ENCODE measurements around the gene SLC25A33.

DNA sequence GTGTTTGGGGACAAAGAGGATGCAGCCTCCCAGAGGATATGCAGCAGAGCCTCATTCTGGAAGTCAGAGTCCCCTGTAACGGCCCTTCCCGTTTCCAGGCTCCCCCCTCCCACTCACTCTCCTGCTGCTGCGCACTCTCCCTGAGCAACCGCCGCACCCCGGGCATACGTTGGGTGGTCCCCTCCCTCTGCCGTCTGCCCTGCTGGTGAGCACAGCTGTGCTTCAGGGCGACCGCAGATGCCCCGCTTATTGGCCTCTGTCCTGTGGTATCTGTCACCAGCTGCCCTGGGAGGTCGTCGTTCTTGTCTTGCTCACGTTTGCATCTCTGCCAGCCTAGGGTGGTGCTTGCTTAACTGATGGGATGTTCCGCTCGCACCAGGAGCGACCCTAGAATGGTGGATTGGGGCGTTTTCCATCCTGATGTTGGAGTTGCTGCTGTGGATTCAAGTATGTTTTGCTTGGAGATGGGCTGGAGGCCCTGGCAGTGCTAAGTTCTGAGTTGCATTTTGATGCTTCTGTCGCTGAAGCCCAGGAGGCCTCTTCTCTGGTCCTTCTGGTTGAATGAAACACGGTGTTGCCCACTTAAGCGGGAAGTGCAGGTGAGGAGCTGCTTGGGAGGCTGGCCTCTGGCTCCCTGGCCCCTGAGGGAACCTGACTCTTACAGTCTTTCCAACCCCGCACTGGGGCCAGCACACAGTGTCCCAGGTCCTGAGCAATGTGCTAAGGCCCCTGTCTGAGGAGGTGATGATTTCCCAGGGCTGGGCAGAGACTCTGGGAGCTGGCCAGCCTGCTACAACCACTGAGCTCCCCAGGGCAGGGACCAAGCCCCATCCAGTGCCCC is 52.6 kb downstream of the SLC25A33 start:
- TF ChIP-seq, protein P1, sequence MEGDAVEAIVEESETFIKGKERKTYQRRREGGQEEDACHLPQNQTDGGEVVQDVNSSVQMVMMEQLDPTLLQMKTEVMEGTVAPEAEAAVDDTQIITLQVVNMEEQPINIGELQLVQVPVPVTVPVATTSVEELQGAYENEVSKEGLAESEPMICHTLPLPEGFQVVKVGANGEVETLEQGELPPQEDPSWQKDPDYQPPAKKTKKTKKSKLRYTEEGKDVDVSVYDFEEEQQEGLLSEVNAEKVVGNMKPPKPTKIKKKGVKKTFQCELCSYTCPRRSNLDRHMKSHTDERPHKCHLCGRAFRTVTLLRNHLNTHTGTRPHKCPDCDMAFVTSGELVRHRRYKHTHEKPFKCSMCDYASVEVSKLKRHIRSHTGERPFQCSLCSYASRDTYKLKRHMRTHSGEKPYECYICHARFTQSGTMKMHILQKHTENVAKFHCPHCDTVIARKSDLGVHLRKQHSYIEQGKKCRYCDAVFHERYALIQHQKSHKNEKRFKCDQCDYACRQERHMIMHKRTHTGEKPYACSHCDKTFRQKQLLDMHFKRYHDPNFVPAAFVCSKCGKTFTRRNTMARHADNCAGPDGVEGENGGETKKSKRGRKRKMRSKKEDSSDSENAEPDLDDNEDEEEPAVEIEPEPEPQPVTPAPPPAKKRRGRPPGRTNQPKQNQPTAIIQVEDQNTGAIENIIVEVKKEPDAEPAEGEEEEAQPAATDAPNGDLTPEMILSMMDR (conservative IDR thresholded peaks at IDR 0.05; ENCODE audit: low read depth in 2 of 2), result no peak
- TF ChIP-seq, protein P2, sequence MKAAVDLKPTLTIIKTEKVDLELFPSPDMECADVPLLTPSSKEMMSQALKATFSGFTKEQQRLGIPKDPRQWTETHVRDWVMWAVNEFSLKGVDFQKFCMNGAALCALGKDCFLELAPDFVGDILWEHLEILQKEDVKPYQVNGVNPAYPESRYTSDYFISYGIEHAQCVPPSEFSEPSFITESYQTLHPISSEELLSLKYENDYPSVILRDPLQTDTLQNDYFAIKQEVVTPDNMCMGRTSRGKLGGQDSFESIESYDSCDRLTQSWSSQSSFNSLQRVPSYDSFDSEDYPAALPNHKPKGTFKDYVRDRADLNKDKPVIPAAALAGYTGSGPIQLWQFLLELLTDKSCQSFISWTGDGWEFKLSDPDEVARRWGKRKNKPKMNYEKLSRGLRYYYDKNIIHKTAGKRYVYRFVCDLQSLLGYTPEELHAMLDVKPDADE (IDR thresholded peaks at IDR 0.05), result no peak
- no peak for TF ChIP-seq EZH2 (IDR thresholded peaks at IDR 0.05; ENCODE audit: low read depth, unreplicated experiment)
- TF ChIP-seq POLR2AphosphoS5 (IDR thresholded peaks at IDR 0.05; ENCODE audit: low read depth), result no peak
- TF ChIP-seq ZNF114 (CRISPR knock-in tag; IDR thresholded peaks at IDR 0.05), result no peak
- TF ChIP-seq JUNB (IDR thresholded peaks at IDR 0.05; ENCODE audit: unreplicated experiment), result no peak
